AG04449 (cell line): ENCODE measurements around the gene HOTAIR.
A peak's percentile ranks its signal among the peaks of the same experiment; 100 is the strongest.

Experiments
- CTCF ChIA-PET: fragments of 350-600 bp; formaldehyde crosslinking; extraction: SDS; loops from one replicate; lab custom pipeline; 2021; ENCODE audit warnings: antibody characterized with exemption; lab: Yijun Ruan, JAX
- POLR2A ChIA-PET: fragments of 400-600, 350-600 bp; formaldehyde crosslinking; extraction: SDS; loops from one replicate; lab custom pipeline; 2020; ENCODE audit warnings: antibody characterized with exemption, inconsistent platforms; lab: Yijun Ruan, JAX
- DNase-seq: peaks from one replicate; pipeline ENCODE4 v3.0.0-alpha.2; 2010; ENCODE audit warnings: low read depth, low spot score
- H3K4me3 ChIP-seq: 2 replicates; pipeline ENCODE4 v1.5.1; 2011; ENCODE audit warnings: low read depth, mild to moderate bottlenecking, control low read depth, low read length
- TF ChIP-seq, protein P1 (sequence below): IDR thresholded peaks from one replicate; pipeline ENCODE4 v1.5.1; 2011; ENCODE audit warnings: mild to moderate bottlenecking, moderate library complexity, low read length, control low read depth, inconsistent platforms; ENCODE audit not compliant: insufficient read depth; ENCODE audit errors: missing control alignments

The HOTAIR gene

DNA sequence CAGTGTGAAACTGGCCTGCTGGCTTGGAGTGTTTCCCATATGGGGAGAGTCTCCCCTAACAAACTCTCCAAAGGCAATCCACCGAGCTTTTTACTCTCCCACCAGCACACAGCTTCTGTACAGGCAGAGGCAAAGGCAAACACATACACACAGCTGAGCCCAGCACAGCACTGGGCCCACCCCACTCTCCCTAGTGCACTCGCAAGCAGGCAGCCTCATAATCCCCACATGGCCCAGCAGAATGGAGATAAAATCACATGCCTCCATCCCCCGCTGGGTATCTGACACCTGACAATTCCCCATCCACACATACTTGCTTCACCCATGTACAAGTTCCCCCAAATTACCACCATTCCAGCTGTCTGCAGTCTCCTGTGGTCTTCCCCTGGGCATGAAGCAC lies 16.6 kb downstream of the HOTAIR start:
- H3K4me3 ChIP-seq: no peak overlapping the region
- ChIA-PET CTCF (interaction anchor here (1.2 kb wide), 1 partner anchor 250 kb away, joined by 3 read pairs; no protein-coding TSS in a partner anchor), POLR2A (no interaction called here)
- TF ChIP-seq, protein P1, sequence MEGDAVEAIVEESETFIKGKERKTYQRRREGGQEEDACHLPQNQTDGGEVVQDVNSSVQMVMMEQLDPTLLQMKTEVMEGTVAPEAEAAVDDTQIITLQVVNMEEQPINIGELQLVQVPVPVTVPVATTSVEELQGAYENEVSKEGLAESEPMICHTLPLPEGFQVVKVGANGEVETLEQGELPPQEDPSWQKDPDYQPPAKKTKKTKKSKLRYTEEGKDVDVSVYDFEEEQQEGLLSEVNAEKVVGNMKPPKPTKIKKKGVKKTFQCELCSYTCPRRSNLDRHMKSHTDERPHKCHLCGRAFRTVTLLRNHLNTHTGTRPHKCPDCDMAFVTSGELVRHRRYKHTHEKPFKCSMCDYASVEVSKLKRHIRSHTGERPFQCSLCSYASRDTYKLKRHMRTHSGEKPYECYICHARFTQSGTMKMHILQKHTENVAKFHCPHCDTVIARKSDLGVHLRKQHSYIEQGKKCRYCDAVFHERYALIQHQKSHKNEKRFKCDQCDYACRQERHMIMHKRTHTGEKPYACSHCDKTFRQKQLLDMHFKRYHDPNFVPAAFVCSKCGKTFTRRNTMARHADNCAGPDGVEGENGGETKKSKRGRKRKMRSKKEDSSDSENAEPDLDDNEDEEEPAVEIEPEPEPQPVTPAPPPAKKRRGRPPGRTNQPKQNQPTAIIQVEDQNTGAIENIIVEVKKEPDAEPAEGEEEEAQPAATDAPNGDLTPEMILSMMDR: no peak
- no peak for DNase-seq

DNA sequence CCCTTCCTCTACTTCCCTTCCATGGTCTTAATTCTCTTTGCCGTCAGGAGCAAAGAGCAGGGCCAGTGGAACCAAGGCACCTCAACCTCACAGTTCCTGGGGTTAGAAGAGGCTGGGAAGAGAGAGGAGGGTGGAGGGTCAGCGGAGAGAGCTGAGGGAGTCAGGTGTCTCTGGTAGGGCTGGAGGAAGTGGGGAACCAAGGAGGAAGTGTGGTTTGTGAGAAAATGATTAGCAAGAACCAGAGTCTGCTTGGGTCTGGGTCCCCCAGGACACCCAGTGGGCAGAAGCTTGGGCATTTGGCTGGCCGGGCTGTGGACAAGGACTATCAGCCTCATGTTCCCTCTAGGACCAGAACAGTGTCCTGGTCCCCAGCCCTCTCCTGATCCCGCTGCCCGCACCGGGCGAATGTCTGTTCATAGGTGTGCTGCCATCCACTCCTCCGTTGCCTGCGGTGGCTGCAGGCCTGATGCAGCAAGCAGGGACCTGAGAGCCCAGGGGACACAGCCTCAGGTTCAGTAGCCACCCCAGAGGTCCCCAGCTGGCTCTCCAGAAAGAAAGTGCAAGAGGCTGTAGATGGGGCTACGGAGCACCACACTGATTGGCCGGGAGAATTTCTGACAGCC lies 17.7 kb downstream of the HOTAIR start:
- H3K4me3 ChIP-seq: no peak overlapping the region
- no peak for DNase-seq
- ChIA-PET POLR2A (no interaction called here), CTCF (no interaction called here)
- TF ChIP-seq, protein P1: no peak

DNA sequence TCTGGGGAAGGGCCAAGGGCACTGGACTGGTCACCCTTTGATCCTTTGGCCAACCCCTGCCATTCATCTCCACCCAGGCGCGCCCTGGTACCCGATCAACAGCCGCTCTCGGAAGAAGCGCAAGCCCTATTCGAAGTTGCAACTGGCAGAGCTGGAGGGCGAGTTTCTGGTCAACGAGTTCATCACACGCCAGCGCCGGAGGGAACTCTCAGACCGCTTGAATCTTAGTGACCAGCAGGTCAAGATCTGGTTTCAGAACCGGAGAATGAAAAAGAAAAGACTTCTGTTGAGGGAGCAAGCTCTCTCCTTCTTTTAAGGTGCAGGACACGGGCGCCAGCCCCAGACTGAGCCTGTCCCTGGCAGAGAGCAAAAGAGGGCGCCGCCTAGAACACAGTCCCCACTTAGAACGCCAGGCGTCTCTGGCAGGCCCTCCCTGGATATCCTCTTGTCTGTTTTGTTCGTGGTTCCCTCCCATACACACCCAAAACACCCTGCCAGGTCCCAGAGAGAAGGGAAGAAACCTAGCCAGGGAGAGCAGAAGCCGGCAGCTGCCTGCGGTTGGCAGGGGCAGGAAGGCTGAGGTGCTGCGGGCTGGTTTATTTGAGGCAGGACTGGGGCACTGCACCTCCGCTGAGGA lies 18.4 kb downstream of the HOTAIR start:
- H3K4me3 ChIP-seq: no peak overlapping the region
- DNase-seq: no peak
- POLR2A ChIA-PET: no interaction called here
- TF ChIP-seq, protein P1: no peak
- CTCF ChIA-PET: no interaction called here

DNA sequence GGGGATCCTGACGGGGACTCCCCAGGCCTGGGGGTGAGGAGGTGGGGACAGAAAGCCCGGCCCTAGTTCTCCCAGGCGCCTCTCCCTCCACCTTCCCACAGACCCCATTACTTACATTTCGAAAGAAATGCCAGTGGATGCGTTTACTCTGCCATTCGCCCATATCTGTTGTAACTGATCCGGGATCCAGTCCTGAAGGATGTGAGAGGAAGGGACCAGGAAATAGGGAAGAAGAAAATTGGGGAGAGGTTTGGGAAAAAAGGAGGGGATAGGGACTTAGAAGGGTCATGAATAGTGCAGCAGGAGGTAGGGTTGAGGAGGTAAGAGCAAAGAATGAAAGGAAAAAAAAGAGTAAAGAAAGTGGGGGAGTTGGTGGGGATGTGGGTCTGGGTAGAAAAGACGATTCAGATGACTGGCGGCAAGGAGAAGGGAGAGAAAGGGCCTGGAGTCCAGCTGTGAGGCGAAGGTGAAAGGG lies 18.9 kb downstream of the HOTAIR start:
- TF ChIP-seq, protein P1: no peak
- no peak for DNase-seq
- ChIA-PET POLR2A (no interaction called here), CTCF (no interaction called here)
- no peak overlapping the region for H3K4me3 ChIP-seq

DNA sequence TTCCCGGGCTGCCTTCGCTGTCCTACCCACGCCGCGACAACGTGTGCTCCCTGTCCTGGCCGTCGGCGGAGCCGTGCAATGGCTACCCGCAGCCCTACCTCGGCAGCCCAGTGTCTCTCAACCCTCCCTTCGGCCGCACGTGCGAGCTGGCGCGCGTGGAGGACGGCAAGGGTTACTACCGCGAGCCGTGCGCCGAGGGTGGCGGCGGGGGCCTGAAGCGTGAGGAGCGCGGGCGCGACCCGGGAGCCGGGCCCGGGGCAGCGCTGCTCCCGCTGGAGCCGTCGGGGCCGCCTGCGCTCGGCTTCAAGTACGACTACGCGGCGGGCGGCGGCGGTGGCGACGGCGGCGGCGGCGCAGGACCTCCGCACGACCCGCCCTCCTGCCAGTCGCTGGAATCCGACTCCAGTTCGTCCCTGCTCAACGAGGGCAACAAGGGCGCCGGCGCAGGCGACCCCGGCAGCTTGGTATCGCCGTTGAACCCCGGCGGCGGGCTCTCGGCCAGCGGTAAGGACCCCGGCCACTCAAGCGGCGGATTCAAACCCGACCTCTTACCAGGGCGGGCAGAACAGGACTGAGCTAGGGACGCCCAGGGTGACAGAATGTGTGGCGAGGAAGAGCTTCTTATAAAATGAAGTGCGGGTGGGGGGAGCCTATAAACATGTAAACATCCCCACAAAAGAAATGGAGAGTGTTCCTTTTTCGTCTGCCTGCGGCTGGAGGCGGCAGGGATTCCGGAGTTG lies 19.5 kb downstream of the HOTAIR start:
- no peak for DNase-seq
- TF ChIP-seq, protein P1: no peak
- peak overlapping the region; percentile 18 for H3K4me3 ChIP-seq
- POLR2A ChIA-PET: no interaction called here
- CTCF ChIA-PET: no interaction called here

DNA sequence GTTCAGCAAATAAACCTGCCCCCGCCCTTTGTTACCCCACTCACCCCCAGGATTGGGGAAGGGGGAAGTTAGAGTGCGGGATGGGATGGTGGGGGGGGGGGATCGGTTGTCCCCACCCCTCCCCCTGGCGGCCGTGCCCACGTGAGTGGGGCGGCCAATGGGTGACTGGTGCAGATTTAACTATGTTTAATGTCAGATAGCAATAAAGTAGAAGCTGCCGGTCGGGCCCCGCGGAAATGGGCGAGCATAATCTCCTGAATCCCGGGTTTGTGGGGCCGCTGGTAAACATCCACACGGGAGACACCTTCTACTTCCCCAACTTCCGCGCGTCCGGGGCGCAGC lies 20.1 kb downstream of the HOTAIR start, which contains the start of gene HOXC12:
TSS of gene HOXC12 (plus strand) at position 210 of the 342 bp plus-strand sequence. CDS start at position 237, 27 bp downstream.
- TF ChIP-seq, protein P1: no peak
- ChIA-PET POLR2A (no interaction called here), CTCF (interaction anchor here (0.8 kb wide), 1 partner anchor 12 kb away, joined by 3 read pairs; no protein-coding TSS in a partner anchor)
- DNase-seq: no peak
- peak within 1 kb of the TSS; percentile 18 for H3K4me3 ChIP-seq
